Chondrocyte (in vitro differentiated cells): ENCODE results near the gene SSH2. TPM values are rescaled to one million over a fixed set of nuclear protein-coding genes. Genes with fewer than 3 reads are reported as not detected.
"Not testable (repeated sequence)": the region's sequence is repeated elsewhere in the genome, so short reads cannot be mapped to it uniquely, and the experiment has no call there.

Experiments
- DNase-seq: peaks from one replicate; pipeline ENCODE4 v3.0.0; 2021; ENCODE audit warnings: mixed read lengths, low spot score
- H3K27ac Mint-ChIP-seq: one replicate; pipeline ENCODE4 v1.8.0; 2021; ENCODE audit warnings: mild to moderate bottlenecking, moderate library complexity, mixed read lengths; ENCODE audit not compliant: unreplicated experiment
- H3K27me3 Mint-ChIP-seq: 2 replicates; pipeline ENCODE4 v1.8.0; 2021; ENCODE audit warnings: low read depth, mixed read lengths
- H3K36me3 Mint-ChIP-seq: 2 replicates; pipeline ENCODE4 v1.8.0; 2021; ENCODE audit warnings: low read depth, mixed read lengths
- H3K4me1 Mint-ChIP-seq: 2 replicates; pipeline ENCODE4 v1.8.0; 2021; ENCODE audit warnings: low read depth, mild to moderate bottlenecking, mixed read lengths
- H3K4me3 Mint-ChIP-seq: one replicate; pipeline ENCODE4 v1.8.0; 2021; ENCODE audit warnings: mild to moderate bottlenecking, moderate library complexity, mixed read lengths; ENCODE audit not compliant: unreplicated experiment
- H3K9me3 Mint-ChIP-seq: 2 replicates; pipeline ENCODE4 v1.8.0; 2021; ENCODE audit warnings: low read depth, mixed read lengths
- total RNA-seq: library from RNA; stranded (reverse); gene quantifications from 3 replicates; pipeline ENCODE4 v1.2.1, GENCODE V29; 2021
- TF ChIP-seq, protein P1 (sequence below): fragments of 200-600 bp; sonication (generic); IDR thresholded peaks from 2 replicates; pipeline ENCODE4 v1.5.0; 2021; ENCODE audit warnings: antibody characterized with exemption, mild to moderate bottlenecking, moderate library complexity

SSH2 gene
- total RNA-seq, 1 donor from 2014 or later, result 14.1 TPM

DNA sequence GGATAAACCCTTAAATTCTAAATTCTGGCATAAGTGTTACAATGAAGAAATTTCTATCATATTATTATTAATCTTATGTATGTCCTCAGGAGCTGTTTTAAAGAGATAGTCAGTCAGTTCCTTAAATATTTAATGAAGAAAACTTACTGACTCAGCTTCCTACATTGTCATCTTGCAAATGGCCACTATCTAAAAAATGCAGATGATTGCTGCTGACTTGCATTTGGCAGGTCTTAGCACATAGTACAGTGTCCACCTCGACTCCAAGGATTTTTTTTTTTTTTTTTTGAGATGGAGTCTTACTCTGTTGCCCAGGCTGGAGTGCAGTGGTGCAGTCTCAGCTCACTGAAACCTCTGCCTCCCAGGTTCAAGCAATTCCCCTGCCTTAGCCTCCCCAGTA, 252.2 kb downstream of the SSH2 start:
- H3K4me3 Mint-ChIP-seq, result no peak overlapping the region
- peaks cover 2% of the 10 kb centered on the region for H3K36me3 Mint-ChIP-seq
- no peak overlapping the region for H3K27ac Mint-ChIP-seq
- no peak for DNase-seq
- TF ChIP-seq, protein P1, sequence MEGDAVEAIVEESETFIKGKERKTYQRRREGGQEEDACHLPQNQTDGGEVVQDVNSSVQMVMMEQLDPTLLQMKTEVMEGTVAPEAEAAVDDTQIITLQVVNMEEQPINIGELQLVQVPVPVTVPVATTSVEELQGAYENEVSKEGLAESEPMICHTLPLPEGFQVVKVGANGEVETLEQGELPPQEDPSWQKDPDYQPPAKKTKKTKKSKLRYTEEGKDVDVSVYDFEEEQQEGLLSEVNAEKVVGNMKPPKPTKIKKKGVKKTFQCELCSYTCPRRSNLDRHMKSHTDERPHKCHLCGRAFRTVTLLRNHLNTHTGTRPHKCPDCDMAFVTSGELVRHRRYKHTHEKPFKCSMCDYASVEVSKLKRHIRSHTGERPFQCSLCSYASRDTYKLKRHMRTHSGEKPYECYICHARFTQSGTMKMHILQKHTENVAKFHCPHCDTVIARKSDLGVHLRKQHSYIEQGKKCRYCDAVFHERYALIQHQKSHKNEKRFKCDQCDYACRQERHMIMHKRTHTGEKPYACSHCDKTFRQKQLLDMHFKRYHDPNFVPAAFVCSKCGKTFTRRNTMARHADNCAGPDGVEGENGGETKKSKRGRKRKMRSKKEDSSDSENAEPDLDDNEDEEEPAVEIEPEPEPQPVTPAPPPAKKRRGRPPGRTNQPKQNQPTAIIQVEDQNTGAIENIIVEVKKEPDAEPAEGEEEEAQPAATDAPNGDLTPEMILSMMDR, result no peak
- no peaks in the 10 kb centered on the region for H3K9me3 Mint-ChIP-seq
- H3K27me3 Mint-ChIP-seq, result no peaks in the 10 kb centered on the region
- H3K4me1 Mint-ChIP-seq, result peaks cover 20% of the 10 kb centered on the region

DNA sequence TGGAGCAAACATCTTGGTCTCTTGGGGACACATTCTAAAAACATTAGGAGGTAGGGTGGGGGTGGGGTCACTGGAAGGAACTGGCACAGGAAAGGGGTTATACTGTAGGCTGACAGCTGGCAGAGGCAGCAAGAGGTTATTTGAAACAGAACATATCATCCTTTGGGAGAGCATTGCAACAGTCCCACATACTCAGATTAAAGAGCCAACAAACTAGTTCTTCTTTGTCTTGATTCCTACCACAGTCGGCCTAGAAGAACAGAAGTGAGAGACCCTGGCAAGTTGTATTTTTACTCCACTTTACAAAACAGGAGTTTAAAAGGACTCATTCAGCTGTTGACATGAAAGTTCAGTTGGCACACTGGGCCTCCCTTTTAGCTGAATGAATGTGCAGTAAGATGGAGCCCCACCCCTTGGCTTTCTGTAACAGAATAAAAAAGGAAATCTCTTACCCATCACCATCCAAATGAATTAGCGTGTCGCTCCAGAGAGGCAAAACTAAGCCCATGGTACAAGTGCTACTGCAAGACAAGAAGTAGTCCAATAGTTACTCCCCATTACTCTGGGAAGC, 252.7 kb downstream of the SSH2 start:
- Mint-ChIP-seq H3K9me3 (no peaks in the 10 kb centered on the region), H3K36me3 (peaks cover 2% of the 10 kb centered on the region)
- DNase-seq, result no peak

DNA sequence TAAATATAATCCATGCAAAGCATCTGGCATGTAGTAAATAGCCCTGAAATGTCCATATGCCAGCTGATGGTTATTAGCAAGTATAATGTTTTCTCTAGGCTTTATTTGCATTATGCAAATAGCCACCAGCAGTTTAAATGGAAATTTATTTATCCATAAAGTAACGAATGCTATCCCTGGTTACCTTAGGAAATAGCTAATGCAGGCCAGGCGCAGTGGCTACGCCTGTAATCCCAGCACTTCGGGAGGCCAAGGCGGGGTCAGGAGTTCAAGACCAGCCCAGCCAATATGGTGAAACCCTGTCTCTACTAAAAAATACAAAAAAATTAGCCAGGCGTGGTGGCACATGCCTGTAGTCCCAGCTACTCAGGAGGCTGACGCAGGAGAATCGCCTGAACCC, 254.1 kb downstream of the SSH2 start:
- H3K27me3 Mint-ChIP-seq, H3K36me3 Mint-ChIP-seq, H3K27ac Mint-ChIP-seq, H3K4me3 Mint-ChIP-seq, H3K9me3 Mint-ChIP-seq, DNase-seq: not testable (repeated sequence)
- peaks cover 18% of the 10 kb centered on the region for H3K4me1 Mint-ChIP-seq

More for the DNA sequence above, 252.7 kb downstream of the SSH2 start:
- Mint-ChIP-seq H3K27me3 (no peaks in the 10 kb centered on the region), H3K4me1 (peaks cover 21% of the 10 kb centered on the region), H3K27ac (peak overlapping the region; percentile 68), H3K4me3 (no peak overlapping the region)
- TF ChIP-seq, protein P1, result no peak

DNA sequence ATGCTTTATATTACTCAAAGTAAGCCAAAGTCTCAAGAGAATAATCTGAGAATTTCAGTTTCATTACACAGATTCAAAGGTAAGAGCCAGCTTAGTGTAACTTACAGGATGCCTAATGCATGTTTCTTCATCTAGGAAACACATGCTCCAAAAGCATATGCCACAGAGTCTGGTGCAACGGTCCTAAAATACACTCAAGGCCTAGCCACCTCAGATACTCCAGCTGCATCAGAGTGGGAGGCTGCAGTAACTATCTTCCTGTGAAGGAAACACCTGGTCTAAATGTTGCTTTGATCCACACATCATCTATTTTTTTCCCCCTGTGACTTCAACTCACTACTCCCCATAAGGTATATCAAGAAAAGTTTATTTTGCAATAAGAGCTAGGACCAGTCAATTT, 255.7 kb downstream of the SSH2 start:
- peaks cover 3% of the 10 kb centered on the region for H3K36me3 Mint-ChIP-seq
- no peak overlapping the region for H3K27ac Mint-ChIP-seq
- no peak for DNase-seq
- H3K4me3 Mint-ChIP-seq, result no peak overlapping the region
- H3K9me3 Mint-ChIP-seq, result no peaks in the 10 kb centered on the region
- no peaks in the 10 kb centered on the region for H3K27me3 Mint-ChIP-seq
- H3K4me1 Mint-ChIP-seq, result peaks cover 18% of the 10 kb centered on the region
- TF ChIP-seq, protein P1, result no peak

DNA sequence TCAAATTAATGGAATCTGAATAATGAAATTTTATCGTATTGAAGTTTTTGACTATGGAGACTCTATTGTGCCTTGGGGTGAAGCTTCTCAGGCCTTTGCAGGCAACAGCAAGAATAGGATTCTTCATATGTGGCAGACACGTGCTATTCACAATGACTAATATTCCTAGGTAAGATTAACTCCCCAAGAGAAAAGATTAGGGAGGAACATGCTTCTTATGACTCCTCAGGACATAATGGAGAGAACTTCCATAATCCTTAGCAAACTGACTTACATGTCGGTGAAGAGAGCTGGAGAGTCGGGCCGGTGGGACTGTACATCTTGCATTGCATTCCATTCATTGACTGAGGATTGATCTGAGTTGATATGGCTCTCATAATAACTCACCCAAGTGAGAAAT, 258.4 kb downstream of the SSH2 start:
- Mint-ChIP-seq H3K36me3 (peaks cover 3% of the 10 kb centered on the region), H3K4me1 (peaks cover 8% of the 10 kb centered on the region), H3K4me3 (no peak overlapping the region), H3K9me3 (no peaks in the 10 kb centered on the region), H3K27me3 (no peaks in the 10 kb centered on the region), H3K27ac (no peak overlapping the region)
- DNase-seq, result no peak
- TF ChIP-seq, protein P1, result no peak

DNA sequence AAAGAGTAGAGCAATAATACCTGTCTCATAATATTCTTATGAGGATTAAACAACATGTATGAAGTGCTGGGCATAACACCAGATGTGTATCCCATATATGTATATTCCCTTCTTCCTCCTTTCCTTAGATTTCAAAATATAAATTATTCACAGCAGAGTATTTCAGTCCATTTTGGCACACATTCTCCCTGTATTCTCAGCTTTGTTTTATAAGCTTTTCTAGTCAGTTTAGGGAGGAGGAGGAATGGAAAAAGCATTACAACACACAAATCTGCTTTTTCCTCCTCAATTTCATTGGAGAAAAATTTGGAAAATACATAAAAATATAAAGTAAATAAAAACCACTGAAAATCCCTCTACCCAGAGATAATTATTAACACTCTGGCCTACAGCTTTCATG, 260.8 kb downstream of the SSH2 start:
- DNase-seq, result no peak
- H3K36me3 Mint-ChIP-seq, result peaks cover 4% of the 10 kb centered on the region
- TF ChIP-seq, protein P1, result no peak
- H3K4me1 Mint-ChIP-seq, result peaks cover 20% of the 10 kb centered on the region
- H3K9me3 Mint-ChIP-seq, result no peaks in the 10 kb centered on the region
- no peak overlapping the region for H3K4me3 Mint-ChIP-seq
- no peaks in the 10 kb centered on the region for H3K27me3 Mint-ChIP-seq
- H3K27ac Mint-ChIP-seq, result no peak overlapping the region
